ENCODE measurements around the gene COL1A1. TPM values are rescaled to one million over a fixed set of nuclear protein-coding genes. Genes with fewer than 3 reads are reported as not detected.

COL1A1 gene
- total and polyA plus RNA-seq, 4 donors = 8.3 to 72.5 (median 35.8) TPM

DNA sequence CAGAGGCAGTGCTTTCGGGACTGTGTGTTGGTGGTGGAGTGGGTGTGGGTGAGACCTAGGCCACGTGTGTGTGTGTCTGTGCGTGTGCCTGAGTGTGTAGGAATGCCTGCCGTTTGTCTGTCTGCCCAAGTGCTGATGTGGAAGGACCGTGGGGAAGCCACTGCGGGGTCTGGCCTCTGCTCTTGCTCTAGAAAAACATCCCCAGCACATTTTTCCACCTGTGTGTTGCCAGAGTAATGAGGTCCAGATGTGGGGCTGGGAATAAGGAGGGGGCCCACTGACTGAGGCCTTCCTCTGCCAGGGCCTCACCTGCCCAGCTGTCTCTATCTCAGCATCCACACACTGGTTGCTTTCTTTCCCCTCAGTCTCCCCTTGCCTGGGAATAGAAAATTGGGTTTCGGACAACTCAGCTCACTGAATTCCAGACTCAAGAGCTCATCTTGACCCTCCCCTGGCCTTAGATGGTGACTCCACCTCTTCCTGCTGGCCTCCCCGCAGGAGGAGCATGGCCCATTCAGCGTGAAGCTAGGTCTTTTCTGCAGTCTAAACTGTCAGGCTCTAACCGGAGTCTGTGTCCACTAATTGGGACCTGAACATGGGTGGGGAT, 28.0 kb downstream of the COL1A1 start:
- WGBS = 81% methylated on average over 10 of the region's 10 CpGs
- H3K9ac ChIP-seq (ENCODE audit: low read depth in 1 of 2, low read length in 2 of 2) = no peak overlapping the region

GRCh38 chr17:50172936-50173334, 28.5 kb downstream of the COL1A1 start:
- no peak for TF ChIP-seq YY1 (IDR thresholded peaks at IDR 0.05)
- no peak for TF ChIP-seq GABPA (IDR thresholded peaks at IDR 0.05 in 1 of 2, conservative IDR thresholded peaks at IDR 0.05 in 1 of 2)
- TF ChIP-seq FOXA2 (IDR thresholded peaks at IDR 0.05) = no peak
- TF ChIP-seq ZBTB33 (IDR thresholded peaks at IDR 0.05) = no peak
- TF ChIP-seq, protein P1, sequence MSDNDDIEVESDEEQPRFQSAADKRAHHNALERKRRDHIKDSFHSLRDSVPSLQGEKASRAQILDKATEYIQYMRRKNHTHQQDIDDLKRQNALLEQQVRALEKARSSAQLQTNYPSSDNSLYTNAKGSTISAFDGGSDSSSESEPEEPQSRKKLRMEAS (IDR thresholded peaks at IDR 0.05) = no peak
- TF ChIP-seq HNF4A (conservative IDR thresholded peaks at IDR 0.05) = no peak
- TF ChIP-seq NR2F2 (IDR thresholded peaks at IDR 0.05) = no peak
- no peak for TF ChIP-seq JUND (IDR thresholded peaks at IDR 0.05)
- no peak for TF ChIP-seq RAD21 (IDR thresholded peaks at IDR 0.05)
- H3K4me1 ChIP-seq (ENCODE audit: control insufficient read depth in 4 of 4, insufficient read depth in 4 of 4, low read length in 3 of 4) = peaks cover 0 to 2% (median 0%) of the 10 kb centered on the region in 4 donors
- 75% methylated on average over 6 of the region's 6 CpGs for WGBS

More for the DNA sequence above, 28.0 kb downstream of the COL1A1 start:
- Histone ChIP-seq H3K4me1 (ENCODE audit: control insufficient read depth in 4 of 4, insufficient read depth in 4 of 4, low read length in 3 of 4) (peaks cover 0 to 6% (median 0%) of the 10 kb centered on the region in 4 donors), H3K27ac (ENCODE audit: low read depth in 1 of 2, low read length in 2 of 2) (no peak overlapping the region), H3K4me3 (ENCODE audit: low read depth in 1 of 3, low read length in 3 of 3) (no peak overlapping the region), H3K27me3 (ENCODE audit: control insufficient read depth in 4 of 4, insufficient read depth in 4 of 4, low read length in 3 of 4) (no peaks in the 10 kb centered on the region), H3K36me3 (ENCODE audit: control insufficient read depth in 4 of 4, insufficient read depth in 3 of 4, low read depth in 1 of 4, low read length in 3 of 4) (no peaks in the 10 kb centered on the region), H3K9me3 (ENCODE audit: control insufficient read depth in 4 of 4, low read length in 3 of 4) (no peaks in the 10 kb centered on the region)
- TF ChIP-seq HNF4G (IDR thresholded peaks at IDR 0.05) (no peak), JUND (IDR thresholded peaks at IDR 0.05) (no peak)
- DNase-seq (ENCODE audit: low spot score) = no peak

GRCh38 chr17:50172130-50172529, 29.3 kb downstream of the COL1A1 start:
- H3K36me3 ChIP-seq (ENCODE audit: control insufficient read depth in 4 of 4, insufficient read depth in 3 of 4, low read depth in 1 of 4, low read length in 3 of 4) = no peaks in the 10 kb centered on the region
- TF ChIP-seq YY1 (IDR thresholded peaks at IDR 0.05) = no peak
- TF ChIP-seq REST (IDR thresholded peaks at IDR 0.05) = no peak
- TF ChIP-seq TAF1 (conservative IDR thresholded peaks at IDR 0.05) = no peak
- TF ChIP-seq CTCF (IDR thresholded peaks at IDR 0.05; ENCODE audit: low read depth, low read length, missing input control) = no peak
- H3K9me3 ChIP-seq (ENCODE audit: control insufficient read depth in 4 of 4, low read length in 3 of 4) = no peaks in the 10 kb centered on the region
- H3K27me3 ChIP-seq (ENCODE audit: control insufficient read depth in 4 of 4, insufficient read depth in 4 of 4, low read length in 3 of 4) = no peaks in the 10 kb centered on the region
- DNase-seq (ENCODE audit: low spot score) = no peak
- no peak overlapping the region for H3K4me3 ChIP-seq (ENCODE audit: low read depth in 1 of 3, low read length in 3 of 3)
- H3K4me1 ChIP-seq (ENCODE audit: control insufficient read depth in 4 of 4, insufficient read depth in 4 of 4, low read length in 3 of 4) = no peaks in the 10 kb centered on the region
- no peak overlapping the region for H3K27ac ChIP-seq (ENCODE audit: low read depth in 1 of 2, low read length in 2 of 2)
- WGBS = 92% methylated on average over 11 of the region's 11 CpGs
- no peak overlapping the region for H3K9ac ChIP-seq (ENCODE audit: low read depth in 1 of 2, low read length in 2 of 2)

More at GRCh38 chr17:50172936-50173334, 28.5 kb downstream of the COL1A1 start:
- Histone ChIP-seq H3K36me3 (ENCODE audit: control insufficient read depth in 4 of 4, insufficient read depth in 3 of 4, low read depth in 1 of 4, low read length in 3 of 4) (no peaks in the 10 kb centered on the region), H3K27me3 (ENCODE audit: control insufficient read depth in 4 of 4, insufficient read depth in 4 of 4, low read length in 3 of 4) (no peaks in the 10 kb centered on the region), H3K9me3 (ENCODE audit: control insufficient read depth in 4 of 4, low read length in 3 of 4) (no peaks in the 10 kb centered on the region), H3K27ac (ENCODE audit: low read depth in 1 of 2, low read length in 2 of 2) (no peak overlapping the region), H3K9ac (ENCODE audit: low read depth in 1 of 2, low read length in 2 of 2) (no peak overlapping the region), H3K4me3 (ENCODE audit: low read depth in 1 of 3, low read length in 3 of 3) (no peak overlapping the region)
- no peak for DNase-seq (ENCODE audit: low spot score)

Data from liver (tissue), 9 donors.